BLaER1 treated with 17β-estradiol and CSF1 and Interleukin-3, amounts not matched to agents 10 nM and 100 nM (cell line): ENCODE data around the gene RAB13.

Experiments
- H3K27ac ChIP-seq, 11 experiments: shearing (Covaris generic); formaldehyde crosslinking; 2 replicates each; pipeline ENCODE4 v1.8.1; 2022
- H3K27me3 ChIP-seq, 11 experiments: shearing (Covaris generic); formaldehyde crosslinking; 2 replicates each; pipeline ENCODE4 v1.8.1; 2022
- H3K36me3 ChIP-seq, 11 experiments: shearing (Covaris generic); formaldehyde crosslinking; 2 replicates each; pipeline ENCODE4 v1.8.1; 2022
- H3K4me1 ChIP-seq, 10 experiments: shearing (Covaris generic); formaldehyde crosslinking; 2 replicates each; pipeline ENCODE4 v1.8.1; 2022
- H3K4me2 ChIP-seq, 11 experiments: shearing (Covaris generic); formaldehyde crosslinking; 2 replicates each; pipeline ENCODE4 v1.8.1; 2022
- H3K4me3 ChIP-seq, 10 experiments: shearing (Covaris generic); formaldehyde crosslinking; 2 replicates each; pipeline ENCODE4 v1.8.1; 2022
- H3K9ac ChIP-seq, 11 experiments: shearing (Covaris generic); formaldehyde crosslinking; 2 replicates each; pipeline ENCODE4 v1.8.1; 2022
- H3K9me3 ChIP-seq, 11 experiments: shearing (Covaris generic); formaldehyde crosslinking; replicated peaks in 1 of 11; 2 replicates each; pipeline ENCODE4 v1.8.1; 2022
- H4K20me1 ChIP-seq, 11 experiments: shearing (Covaris generic); formaldehyde crosslinking; 2 replicates each; pipeline ENCODE4 v1.8.1; 2022
- Cebpa-rat ChIP-seq, 11 experiments: shearing (Covaris generic); IDR thresholded peaks; 2 replicates each; pipeline ENCODE4 v1.8.1; 2022

The RAB13 gene

GRCh38 chr1:153959454-153959853 is 26.7 kb downstream of the RAB13 start:
- peaks cover 68 to 83% (median 80%) of the 10 kb centered on the region in 10 experiments for H3K4me1 ChIP-seq
- peak overlapping the region; percentile 9 to 93 (median 91); a peak in 21 of 22 replicates for H3K27ac ChIP-seq

GRCh38 chr1:153958961-153959260 is 27.2 kb downstream of the RAB13 start:
- Histone ChIP-seq H3K9me3 (no peaks in the 10 kb centered on the region), H3K27ac (peak overlapping the region; percentile 9 to 93 (median 91); a peak in 21 of 22 replicates), H3K4me2 (peak overlapping the region; percentile 90 to 100 (median 99)), H3K27me3 (no peaks in the 10 kb centered on the region), H3K4me1 (peaks cover 69 to 81% (median 77%) of the 10 kb centered on the region in 10 experiments), H3K36me3 (peaks cover 25 to 39% (median 28%) of the 10 kb centered on the region in 11 experiments), H3K9ac (peak overlapping the region; percentile 67 to 97 (median 95); a peak in 19 of 22 replicates), H3K4me3 (peak overlapping the region; percentile 81 to 99 (median 96); a peak in 16 of 20 replicates), H4K20me1 (peaks cover 36 to 55% (median 39%) of the 10 kb centered on the region in 11 experiments)
- TF ChIP-seq Cebpa-rat (IDR thresholded peaks at IDR 0.05) = no peak

More at GRCh38 chr1:153959454-153959853, 26.7 kb downstream of the RAB13 start:
- Histone ChIP-seq H3K4me3 (peak overlapping the region in 6 of 10 experiments; percentile 13 to 99 (median 84); a peak in 8 of 20 replicates), H4K20me1 (peaks cover 31 to 49% (median 34%) of the 10 kb centered on the region in 11 experiments), H3K9me3 (no peaks in the 10 kb centered on the region), H3K27me3 (no peaks in the 10 kb centered on the region), H3K4me2 (peak overlapping the region; percentile 90 to 100 (median 99)), H3K9ac (peak overlapping the region; percentile 12 to 97 (median 93); a peak in 18 of 22 replicates), H3K36me3 (peaks cover 19 to 33% (median 23%) of the 10 kb centered on the region in 11 experiments)
- no peak for TF ChIP-seq Cebpa-rat (IDR thresholded peaks at IDR 0.05)

- Histone ChIP-seq H3K4me2 (peak within 1 kb of the TSS; percentile 94 to 100 (median 99)), H3K27me3 (no peaks in the 10 kb centered on the region), H3K9me3 (no peaks in the 10 kb centered on the region), H3K9ac (peak within 1 kb of the TSS; percentile 86 to 97 (median 95)), H3K4me3 (peak within 1 kb of the TSS; percentile 81 to 99 (median 96)), H3K36me3 (peaks cover 31 to 44% (median 34%) of the 10 kb centered on the region in 11 experiments), H3K27ac (peak within 1 kb of the TSS; percentile 69 to 94 (median 91)), H3K4me1 (peaks cover 69 to 83% (median 76%) of the 10 kb centered on the region in 10 experiments), H4K20me1 (peaks cover 39 to 61% (median 45%) of the 10 kb centered on the region in 11 experiments)
- no peak for TF ChIP-seq Cebpa-rat (IDR thresholded peaks at IDR 0.05)
Observed at GRCh38 chr1:153958111-153958960, 27.8 kb downstream of the RAB13 start, which contains the start of gene CRTC2. Gene CRTC2, minus strand, starts transcription at chr1:153958612. Its CDS starts 115 bp downstream, at chr1:153958497.

- no peaks in the 10 kb centered on the region for H3K9me3 ChIP-seq
- peak overlapping the region; percentile 85 to 99 (median 95) for H3K4me2 ChIP-seq
- peaks cover 37 to 50% (median 40%) of the 10 kb centered on the region in 11 experiments for H3K36me3 ChIP-seq
- H3K4me3 ChIP-seq = peak overlapping the region; percentile 81 to 99 (median 96)
- peaks cover 39 to 67% (median 48%) of the 10 kb centered on the region in 11 experiments for H4K20me1 ChIP-seq
- H3K27ac ChIP-seq = peak overlapping the region; percentile 69 to 94 (median 91)
- H3K27me3 ChIP-seq = no peaks in the 10 kb centered on the region
- peak overlapping the region; percentile 86 to 97 (median 95) for H3K9ac ChIP-seq
- peaks cover 66 to 81% (median 73%) of the 10 kb centered on the region in 10 experiments for H3K4me1 ChIP-seq
- no peak for TF ChIP-seq Cebpa-rat (IDR thresholded peaks at IDR 0.05)
Observed at GRCh38 chr1:153957744-153958110, 28.4 kb downstream of the RAB13 start.

GRCh38 chr1:153956997-153957715 is 29.0 kb downstream of the RAB13 start:
- H3K9ac ChIP-seq = peak overlapping the region; percentile 86 to 97 (median 95)
- H3K4me3 ChIP-seq = peak overlapping the region; percentile 81 to 99 (median 96)
- H3K4me1 ChIP-seq = peaks cover 60 to 80% (median 67%) of the 10 kb centered on the region in 10 experiments
- peaks cover 42 to 56% (median 46%) of the 10 kb centered on the region in 11 experiments for H3K36me3 ChIP-seq
- peak overlapping the region; percentile 85 to 99 (median 95) for H3K4me2 ChIP-seq
- H4K20me1 ChIP-seq = peaks cover 39 to 69% (median 52%) of the 10 kb centered on the region in 11 experiments
- no peaks in the 10 kb centered on the region for H3K9me3 ChIP-seq
- peak overlapping the region; percentile 69 to 94 (median 91) for H3K27ac ChIP-seq
- no peak for TF ChIP-seq Cebpa-rat (IDR thresholded peaks at IDR 0.05)
- no peaks in the 10 kb centered on the region for H3K27me3 ChIP-seq

GRCh38 chr1:153954826-153955225 is 31.3 kb downstream of the RAB13 start:
- H3K36me3 ChIP-seq = peaks cover 53 to 62% (median 56%) of the 10 kb centered on the region in 11 experiments
- no peaks in the 10 kb centered on the region for H3K27me3 ChIP-seq
- peaks cover 39 to 75% (median 54%) of the 10 kb centered on the region in 11 experiments for H4K20me1 ChIP-seq
- H3K9me3 ChIP-seq = no peaks in the 10 kb centered on the region
- peaks cover 44 to 80% (median 51%) of the 10 kb centered on the region in 10 experiments for H3K4me1 ChIP-seq
- peak overlapping the region in 9 of 11 experiments; percentile 89 to 99 (median 95); a peak in 15 of 22 replicates for H3K4me2 ChIP-seq
- H3K27ac ChIP-seq = 0 out of 22 replicates have a peak overlapping the region, but pooled peaks of 2 of the 11 experiments have one; percentile 3 to 6
- TF ChIP-seq Cebpa-rat (IDR thresholded peaks at IDR 0.05) = no peak
- H3K9ac ChIP-seq = peak overlapping the region in 7 of 11 experiments; percentile 1 to 89 (median 43); a peak in 7 of 22 replicates
- no peak overlapping the region for H3K4me3 ChIP-seq

GRCh38 chr1:153953859-153954365 is 32.2 kb downstream of the RAB13 start:
- Histone ChIP-seq H3K9me3 (no peaks in the 10 kb centered on the region), H3K36me3 (peaks cover 60 to 63% (median 61%) of the 10 kb centered on the region in 11 experiments), H3K9ac (peak overlapping the region in 7 of 11 experiments; percentile 1 to 86 (median 14); a peak in 4 of 22 replicates), H3K4me3 (no peak overlapping the region), H4K20me1 (peaks cover 39 to 75% (median 54%) of the 10 kb centered on the region in 11 experiments), H3K4me1 (peaks cover 39 to 80% (median 46%) of the 10 kb centered on the region in 10 experiments), H3K4me2 (0 out of 22 replicates have a peak overlapping the region, but pooled peaks of 2 of the 11 experiments have one; percentile 91 to 98), H3K27me3 (no peaks in the 10 kb centered on the region), H3K27ac (no peak overlapping the region)
- TF ChIP-seq Cebpa-rat (IDR thresholded peaks at IDR 0.05) = no peak

- no peak overlapping the region for H3K27ac ChIP-seq
- peak overlapping the region in 1 of 11 experiments; percentile 29; a peak in 1 of 22 replicates for H3K4me2 ChIP-seq
- peaks cover 28 to 71% (median 47%) of the 10 kb centered on the region in 11 experiments for H4K20me1 ChIP-seq
- TF ChIP-seq Cebpa-rat (IDR thresholded peaks at IDR 0.05) = no peak
- peak overlapping the region in 1 of 11 experiments; percentile 45; a peak in 1 of 22 replicates for H3K9ac ChIP-seq
- H3K4me3 ChIP-seq = no peak overlapping the region
- no peaks in the 10 kb centered on the region for H3K9me3 ChIP-seq
- H3K27me3 ChIP-seq = no peaks in the 10 kb centered on the region
- peaks cover 34 to 95% (median 55%) of the 10 kb centered on the region in 10 experiments for H3K4me1 ChIP-seq
- peaks cover 78 to 83% (median 80%) of the 10 kb centered on the region in 11 experiments for H3K36me3 ChIP-seq
Observed at GRCh38 chr1:153951801-153952200, 34.3 kb downstream of the RAB13 start.
